ENCODE measurements around the gene CCSAP. TPM values are rescaled to one million over a fixed set of nuclear protein-coding genes. Genes with fewer than 3 reads are reported as not detected.

Gene CCSAP
- total RNA-seq, 1 experiment from 2014 or later: 8.5 TPM

- H2AFZ ChIP-seq (ENCODE audit: low read length): no peak overlapping the region
- H2BK12ac ChIP-seq (ENCODE audit: insufficient read length, low read depth, low read length): no peak overlapping the region
- no peak for TF ChIP-seq CTCF (conservative IDR thresholded peaks at IDR 0.05)
- no CpG with 5 or more reads among the region's 8 CpGs for WGBS (ENCODE audit: extremely low coverage, insufficient read length, low lambda C conversion rate)
- H3K9ac ChIP-seq (ENCODE audit: extremely low read depth, insufficient read length, low read length): no peak overlapping the region
- H3K4me1 Mint-ChIP-seq: peaks cover 9 to 13% of the 10 kb centered on the region in 2 experiments
- H3K27me3 ChIP-seq (ENCODE audit: insufficient read depth, low read length): no peaks in the 10 kb centered on the region
- H4K20me1 ChIP-seq (ENCODE audit: control insufficient read depth, insufficient read depth, insufficient read length): no peaks in the 10 kb centered on the region
- H4K91ac ChIP-seq (ENCODE audit: insufficient read length, low read depth, low read length): no peak overlapping the region
- H3K79me1 ChIP-seq (ENCODE audit: insufficient read depth, low read depth, low read length, poor library complexity, severe bottlenecking): no peaks in the 10 kb centered on the region
- no peak overlapping the region for H2AK5ac ChIP-seq (ENCODE audit: insufficient read length, low read length)
- no peak overlapping the region; the same call in 1 of the 2 replicates for H3K14ac ChIP-seq (ENCODE audit: insufficient read depth, low read length)
- no peak overlapping the region for H3K4me3 Mint-ChIP-seq
- no peak overlapping the region for H3K23ac ChIP-seq (ENCODE audit: insufficient read length, low read depth, low read length)
- no peaks in the 10 kb centered on the region for H3K9me3 ChIP-seq (ENCODE audit: control insufficient read depth, low read depth, low read length)
- no peaks in the 10 kb centered on the region for H3K79me2 ChIP-seq (ENCODE audit: insufficient read depth, low read length)
- H3K36me3 Mint-ChIP-seq (ENCODE audit: insufficient read depth in 1 of 3, low read depth in 3 of 3): no peaks in the 10 kb centered on the region
- H3K4me1 ChIP-seq (ENCODE audit: insufficient read depth, low read length): peaks cover 5% of the 10 kb centered on the region; the same call in 1 of the 2 replicates
- no peak overlapping the region for H3T11ph ChIP-seq (ENCODE audit: low read length)
- no peak overlapping the region for H3K18ac ChIP-seq (ENCODE audit: insufficient read length, low read depth, low read length)
- no peak overlapping the region for H3K27ac Mint-ChIP-seq
- H3K9me3 Mint-ChIP-seq: peaks cover 0 to 3% of the 10 kb centered on the region in 2 experiments; a peak in 2 of 5 replicates
- no peak overlapping the region for H2BK15ac ChIP-seq (ENCODE audit: low read depth, low read length)
- H2BK5ac ChIP-seq (ENCODE audit: insufficient read length, low read length): no peak overlapping the region
- peaks cover 8% of the 10 kb centered on the region for H3K27me3 Mint-ChIP-seq (ENCODE audit: low read depth)
- H3K4me2 ChIP-seq (ENCODE audit: insufficient read depth, insufficient read length, low read length): no peak overlapping the region
- H3K27ac ChIP-seq (ENCODE audit: insufficient read length, low read depth, low read length): no peak overlapping the region
- no peak overlapping the region for H3K4ac ChIP-seq (ENCODE audit: low read depth, low read length)
- no peaks in the 10 kb centered on the region for H3K23me2 ChIP-seq (ENCODE audit: insufficient read length, low read depth, low read length, poor library complexity, severe bottlenecking)
- DNase-seq: no peak
- H3K56ac ChIP-seq (ENCODE audit: insufficient read length, low read depth, low read length): no peak overlapping the region
- no peak overlapping the region for H2BK20ac ChIP-seq (ENCODE audit: low read depth, low read length, poor library complexity, severe bottlenecking)
- H2BK120ac ChIP-seq (ENCODE audit: low read depth, low read length, poor library complexity, severe bottlenecking): no peak overlapping the region
- H4K5ac ChIP-seq (ENCODE audit: insufficient read length, low read depth, low read length): no peak overlapping the region
- H4K8ac ChIP-seq (replicated peaks; ENCODE audit: insufficient read length, low read depth, low read length): no peak overlapping the region
Measured at GRCh38 chr1:229385853-229386456, 43.1 kb upstream of the CCSAP start.
